ENCODE data around the gene PAX5. TPM values are rescaled to one million over a fixed set of nuclear protein-coding genes. Genes with fewer than 3 reads are reported as not detected.
A peak's percentile ranks its signal among the peaks of the same experiment; 100 is the strongest.

The PAX5 gene
- total RNA-seq, 1 donor from 2014 or later: not detected

GRCh38 chr9:36933676-36934215, 100.3 kb downstream of the PAX5 start:
- no peak overlapping the region for H3K4me3 ChIP-seq (ENCODE audit: low read depth, low read length)
- no peak for TF ChIP-seq CTCF (conservative IDR thresholded peaks at IDR 0.05; ENCODE audit: low read depth, low read length)
- DNase-seq (ENCODE audit: low read depth): no peak

- no peak for DNase-seq (ENCODE audit: low read depth)
- H3K4me3 ChIP-seq (ENCODE audit: low read depth, low read length): no peak overlapping the region
- TF ChIP-seq CTCF (conservative IDR thresholded peaks at IDR 0.05; ENCODE audit: low read depth, low read length): no peak
Measured at GRCh38 chr9:36932198-36932597, 101.9 kb downstream of the PAX5 start.

- H3K4me3 ChIP-seq (ENCODE audit: low read depth, low read length): no peak overlapping the region
- no peak for TF ChIP-seq CTCF (conservative IDR thresholded peaks at IDR 0.05; ENCODE audit: low read depth, low read length)
- no peak for DNase-seq (ENCODE audit: low read depth)
Measured at GRCh38 chr9:36930941-36931340, 103.1 kb downstream of the PAX5 start.

GRCh38 chr9:36929350-36929675, 104.8 kb downstream of the PAX5 start:
- no peak for DNase-seq (ENCODE audit: low read depth)
- no peak overlapping the region for H3K4me3 ChIP-seq (ENCODE audit: low read depth, low read length)
- no peak for TF ChIP-seq CTCF (conservative IDR thresholded peaks at IDR 0.05; ENCODE audit: low read depth, low read length)

- H3K4me3 ChIP-seq (ENCODE audit: low read depth, low read length): no peak overlapping the region
- no peak for TF ChIP-seq CTCF (conservative IDR thresholded peaks at IDR 0.05; ENCODE audit: low read depth, low read length)
- peak; percentile 35 for DNase-seq (ENCODE audit: low read depth)
Measured at GRCh38 chr9:36928670-36929349, 105.3 kb downstream of the PAX5 start.

GRCh38 chr9:36928210-36928609, 105.9 kb downstream of the PAX5 start:
- TF ChIP-seq CTCF (conservative IDR thresholded peaks at IDR 0.05; ENCODE audit: low read depth, low read length): no peak
- DNase-seq (ENCODE audit: low read depth): no peak
- H3K4me3 ChIP-seq (ENCODE audit: low read depth, low read length): no peak overlapping the region
